Astrocyte (in vitro differentiated cells and primary cell): ENCODE measurements around the gene IKBKE. TPM values are rescaled to one million over a fixed set of nuclear protein-coding genes. Genes with fewer than 3 reads are reported as not detected.

Experiments used
- DNase-seq: peaks from one replicate; pipeline ENCODE4 v3.0.0-alpha.2; 2010; ENCODE audit warnings: low read depth
- FAIRE-seq: peaks from 2 replicates; lab custom pipeline; 2011; peaks lifted over from hg19 to GRCh38; lab: Jason Lieb, UNC
- H2AFZ ChIP-seq: 2 replicates; pipeline ENCODE4 v1.6.0; 2012; ENCODE audit warnings: low read depth, low read length, inconsistent platforms
- H3K27ac ChIP-seq: 2 replicates; pipeline ENCODE4 v1.5.1; 2011; ENCODE audit warnings: low read depth, low read length, inconsistent platforms
- H3K27me3 ChIP-seq: 2 replicates; pipeline ENCODE4 v1.6.0; 2011; ENCODE audit warnings: low read length, inconsistent platforms; ENCODE audit not compliant: insufficient read depth
- H3K36me3 ChIP-seq: 2 replicates; pipeline ENCODE4 v1.5.1; 2011; ENCODE audit warnings: low read length, inconsistent platforms; ENCODE audit not compliant: insufficient read depth
- H3K4me1 ChIP-seq: 2 replicates; pipeline ENCODE4 v1.5.1; 2011; ENCODE audit warnings: low read length, inconsistent platforms; ENCODE audit not compliant: insufficient read depth
- H3K4me2 ChIP-seq: 2 replicates; pipeline ENCODE4 v1.6.0; 2012; ENCODE audit warnings: low read length, inconsistent platforms
- H3K4me3 ChIP-seq: 2 replicates; pipeline ENCODE4 v1.5.1; 2011; ENCODE audit warnings: low read depth, mild to moderate bottlenecking, low read length, inconsistent platforms; ENCODE audit not compliant: insufficient read depth
- H3K79me2 ChIP-seq: 2 replicates; pipeline ENCODE4 v1.6.0; 2012; ENCODE audit warnings: mild to moderate bottlenecking, low read length, inconsistent platforms; ENCODE audit not compliant: insufficient read depth
- H3K9ac ChIP-seq: 2 replicates; pipeline ENCODE4 v1.6.0; 2012; ENCODE audit warnings: mild to moderate bottlenecking, low read length, inconsistent platforms
- H3K9me3 ChIP-seq: 2 replicates; pipeline ENCODE4 v1.5.1; 2012; ENCODE audit warnings: low read depth, mild to moderate bottlenecking, low read length, inconsistent platforms; ENCODE audit not compliant: insufficient read depth
- H4K20me1 ChIP-seq: 2 replicates; pipeline ENCODE4 v1.6.0; 2012; ENCODE audit warnings: low read length, inconsistent platforms; ENCODE audit not compliant: insufficient read depth
- H3K27ac Mint-ChIP-seq: one replicate; pipeline ENCODE4 v1.8.0; 2021; ENCODE audit warnings: mild to moderate bottlenecking, mixed read lengths; ENCODE audit not compliant: unreplicated experiment
- H3K27me3 Mint-ChIP-seq: one replicate; pipeline ENCODE4 v1.8.0; 2021; ENCODE audit warnings: low read depth, mixed read lengths; ENCODE audit not compliant: unreplicated experiment
- H3K36me3 Mint-ChIP-seq: one replicate; pipeline ENCODE4 v1.8.0; 2021; ENCODE audit warnings: low read depth, mixed read lengths; ENCODE audit not compliant: unreplicated experiment
- H3K4me1 Mint-ChIP-seq: one replicate; pipeline ENCODE4 v1.8.0; 2021; ENCODE audit warnings: low read depth, mixed read lengths; ENCODE audit not compliant: unreplicated experiment
- H3K4me3 Mint-ChIP-seq: one replicate; pipeline ENCODE4 v1.8.0; 2021; ENCODE audit warnings: mild to moderate bottlenecking, moderate library complexity, mixed read lengths; ENCODE audit not compliant: unreplicated experiment
- H3K9me3 Mint-ChIP-seq: one replicate; pipeline ENCODE4 v1.8.0; 2021; ENCODE audit warnings: mild to moderate bottlenecking, mixed read lengths; ENCODE audit not compliant: unreplicated experiment
- EZH2 ChIP-seq: IDR thresholded peaks from 2 replicates; pipeline ENCODE4 v1.6.1; 2012; ENCODE audit warnings: mild to moderate bottlenecking, low read length, inconsistent platforms; ENCODE audit not compliant: insufficient read depth
- total RNA-seq: library from RNA; stranded (reverse); gene quantifications from 2 replicates; pipeline ENCODE4 v1.2.1, GENCODE V29; 2021
- TF ChIP-seq, protein P1 (sequence below): IDR thresholded peaks from 2 replicates; pipeline ENCODE4 v1.5.1; 2011; ENCODE audit warnings: low read depth, mild to moderate bottlenecking, inconsistent platforms, low read length, moderate library complexity; ENCODE audit not compliant: insufficient read depth

The IKBKE gene
- total RNA-seq, 1 donor from 2014 or later = 17.0 TPM

DNA sequence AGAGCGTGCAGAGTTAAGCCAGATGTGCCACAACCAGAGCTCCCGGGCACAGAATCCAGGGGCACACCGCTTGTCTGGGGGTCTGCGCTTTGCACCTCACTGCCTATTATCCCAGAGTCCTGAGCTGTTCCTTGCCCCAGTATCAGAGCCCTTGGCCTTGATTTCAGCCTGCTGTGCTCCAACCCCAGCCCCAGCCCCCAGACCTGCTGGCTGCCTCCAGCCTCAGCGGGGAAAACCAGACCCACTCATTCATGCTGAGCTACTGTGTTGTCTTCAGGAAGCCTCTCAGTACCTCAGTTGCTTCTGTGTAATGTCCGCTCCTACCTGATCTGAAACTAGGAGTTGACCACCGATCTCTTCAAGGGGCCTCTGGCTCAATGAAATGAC is 1.1 kb downstream of the IKBKE start:
- peaks cover 34% of the 10 kb centered on the region for H3K4me1 Mint-ChIP-seq
- no peak for FAIRE-seq

DNA sequence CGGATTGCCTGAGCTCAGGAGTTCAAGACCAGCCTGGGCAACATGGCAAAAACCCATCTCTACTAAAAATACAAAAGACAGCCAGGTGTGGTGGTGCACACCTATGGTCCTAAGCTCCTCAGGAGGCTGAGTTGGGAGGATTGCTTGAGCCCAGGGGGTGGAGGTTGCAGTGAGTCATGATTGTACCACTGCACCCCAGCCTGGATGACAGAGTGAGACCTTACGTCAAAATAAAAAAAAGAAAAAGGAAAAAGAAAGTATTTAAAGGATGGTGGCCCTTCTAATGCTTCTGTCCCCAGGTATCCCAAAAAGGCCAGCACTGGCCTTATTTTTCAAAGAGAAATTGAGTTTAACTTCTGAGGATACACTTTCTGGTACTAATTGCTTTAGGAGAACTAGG is 1.7 kb downstream of the IKBKE start:
- TF ChIP-seq, protein P1, sequence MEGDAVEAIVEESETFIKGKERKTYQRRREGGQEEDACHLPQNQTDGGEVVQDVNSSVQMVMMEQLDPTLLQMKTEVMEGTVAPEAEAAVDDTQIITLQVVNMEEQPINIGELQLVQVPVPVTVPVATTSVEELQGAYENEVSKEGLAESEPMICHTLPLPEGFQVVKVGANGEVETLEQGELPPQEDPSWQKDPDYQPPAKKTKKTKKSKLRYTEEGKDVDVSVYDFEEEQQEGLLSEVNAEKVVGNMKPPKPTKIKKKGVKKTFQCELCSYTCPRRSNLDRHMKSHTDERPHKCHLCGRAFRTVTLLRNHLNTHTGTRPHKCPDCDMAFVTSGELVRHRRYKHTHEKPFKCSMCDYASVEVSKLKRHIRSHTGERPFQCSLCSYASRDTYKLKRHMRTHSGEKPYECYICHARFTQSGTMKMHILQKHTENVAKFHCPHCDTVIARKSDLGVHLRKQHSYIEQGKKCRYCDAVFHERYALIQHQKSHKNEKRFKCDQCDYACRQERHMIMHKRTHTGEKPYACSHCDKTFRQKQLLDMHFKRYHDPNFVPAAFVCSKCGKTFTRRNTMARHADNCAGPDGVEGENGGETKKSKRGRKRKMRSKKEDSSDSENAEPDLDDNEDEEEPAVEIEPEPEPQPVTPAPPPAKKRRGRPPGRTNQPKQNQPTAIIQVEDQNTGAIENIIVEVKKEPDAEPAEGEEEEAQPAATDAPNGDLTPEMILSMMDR = no peak
- no peak for TF ChIP-seq EZH2
- H3K9ac ChIP-seq = peak overlapping the region; percentile 54
- H3K9me3 ChIP-seq = no peaks in the 10 kb centered on the region
- Mint-ChIP-seq H3K4me1 (peaks cover 30% of the 10 kb centered on the region), H3K4me3 (peak overlapping the region; percentile 84), H3K27ac (no peak overlapping the region), H3K36me3 (peaks cover 21% of the 10 kb centered on the region), H3K27me3 (peaks cover 4% of the 10 kb centered on the region), H3K9me3 (no peaks in the 10 kb centered on the region)
- peak overlapping the region; percentile 85 for H3K4me2 ChIP-seq
- H3K27me3 ChIP-seq = no peaks in the 10 kb centered on the region
- peaks cover 38% of the 10 kb centered on the region for H3K4me1 ChIP-seq
- no peak for DNase-seq
- H3K27ac ChIP-seq = peak overlapping the region; percentile 39
- no peak overlapping the region for H2AFZ ChIP-seq
- peak overlapping the region; percentile 79 for H3K4me3 ChIP-seq
- no peak for FAIRE-seq
- H3K79me2 ChIP-seq = peaks cover 7% of the 10 kb centered on the region
- H4K20me1 ChIP-seq = peaks cover 13% of the 10 kb centered on the region
- peaks cover 2% of the 10 kb centered on the region for H3K36me3 ChIP-seq

More for the DNA sequence above, 1.1 kb downstream of the IKBKE start:
- Histone ChIP-seq H3K4me2 (peak overlapping the region; percentile 98), H3K27me3 (no peaks in the 10 kb centered on the region), H3K4me3 (peak overlapping the region; percentile 79), H2AFZ (no peak overlapping the region), H3K36me3 (peaks cover 2% of the 10 kb centered on the region), H3K9ac (peak overlapping the region; percentile 83), H3K4me1 (peaks cover 38% of the 10 kb centered on the region), H3K79me2 (peaks cover 7% of the 10 kb centered on the region), H4K20me1 (peaks cover 13% of the 10 kb centered on the region), H3K27ac (no peak overlapping the region), H3K9me3 (no peaks in the 10 kb centered on the region)
- TF ChIP-seq EZH2 = no peak
- TF ChIP-seq, protein P1 = no peak
- Mint-ChIP-seq H3K4me3 (peak overlapping the region; percentile 84), H3K27me3 (peaks cover 4% of the 10 kb centered on the region), H3K36me3 (peaks cover 16% of the 10 kb centered on the region), H3K9me3 (no peaks in the 10 kb centered on the region), H3K27ac (peak overlapping the region; percentile 26)
- DNase-seq = no peak

DNA sequence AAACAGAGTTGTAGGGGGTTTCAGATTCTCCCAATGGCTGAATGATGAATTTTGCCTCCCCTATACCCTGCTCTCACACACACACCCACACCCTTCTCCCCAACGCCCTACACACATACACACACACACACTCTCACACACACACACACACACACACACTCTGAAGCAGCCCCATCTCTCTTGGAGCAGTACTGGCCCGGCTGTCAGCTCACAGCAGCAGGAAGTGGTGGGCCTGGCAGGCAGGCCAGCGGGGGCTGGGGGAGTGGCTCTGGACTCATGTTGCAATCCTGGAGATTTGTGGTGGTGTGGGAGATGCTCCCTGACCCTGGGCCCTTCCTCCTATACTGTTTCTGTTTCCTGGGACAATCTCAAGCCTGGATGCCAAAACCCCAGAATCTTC is 2.2 kb downstream of the IKBKE start:
- peaks cover 6% of the 10 kb centered on the region for H3K27me3 Mint-ChIP-seq
- no peaks in the 10 kb centered on the region for H3K9me3 ChIP-seq
- peaks cover 7% of the 10 kb centered on the region for H3K79me2 ChIP-seq
- H3K36me3 Mint-ChIP-seq = peaks cover 25% of the 10 kb centered on the region
- peak overlapping the region; percentile 40 for H3K4me3 ChIP-seq
- no peak overlapping the region for H2AFZ ChIP-seq
- H3K27ac ChIP-seq = peak overlapping the region; percentile 39
- H4K20me1 ChIP-seq = peaks cover 13% of the 10 kb centered on the region
- peaks cover 29% of the 10 kb centered on the region for H3K4me1 Mint-ChIP-seq
- no peak overlapping the region for H3K27ac Mint-ChIP-seq
- DNase-seq = peak; percentile 82
- no peaks in the 10 kb centered on the region for H3K27me3 ChIP-seq
- H3K4me1 ChIP-seq = peaks cover 38% of the 10 kb centered on the region
- H3K9me3 Mint-ChIP-seq = no peaks in the 10 kb centered on the region
- FAIRE-seq = no peak
- peak overlapping the region; percentile 85 for H3K4me2 ChIP-seq
- H3K36me3 ChIP-seq = peaks cover 2% of the 10 kb centered on the region
- H3K4me3 Mint-ChIP-seq = peak overlapping the region; percentile 60
- no peak for TF ChIP-seq EZH2
- TF ChIP-seq, protein P1 = no peak
- H3K9ac ChIP-seq = peak overlapping the region; percentile 54
